NCI-H146 treated with DMSO at 0.1 percent for 48 hours (cell line): Measurements from ENCODE around the gene SRCAP.
"Not testable (repeated sequence)": the region's sequence is repeated elsewhere in the genome, so short reads cannot be mapped to it uniquely, and the experiment has no call there.

Experiments used
- DNase-seq: peaks from one replicate; lab custom pipeline; 2025; ENCODE audit not compliant: unreplicated experiment; lab: John Stamatoyannopoulos, UW

Gene SRCAP

DNA sequence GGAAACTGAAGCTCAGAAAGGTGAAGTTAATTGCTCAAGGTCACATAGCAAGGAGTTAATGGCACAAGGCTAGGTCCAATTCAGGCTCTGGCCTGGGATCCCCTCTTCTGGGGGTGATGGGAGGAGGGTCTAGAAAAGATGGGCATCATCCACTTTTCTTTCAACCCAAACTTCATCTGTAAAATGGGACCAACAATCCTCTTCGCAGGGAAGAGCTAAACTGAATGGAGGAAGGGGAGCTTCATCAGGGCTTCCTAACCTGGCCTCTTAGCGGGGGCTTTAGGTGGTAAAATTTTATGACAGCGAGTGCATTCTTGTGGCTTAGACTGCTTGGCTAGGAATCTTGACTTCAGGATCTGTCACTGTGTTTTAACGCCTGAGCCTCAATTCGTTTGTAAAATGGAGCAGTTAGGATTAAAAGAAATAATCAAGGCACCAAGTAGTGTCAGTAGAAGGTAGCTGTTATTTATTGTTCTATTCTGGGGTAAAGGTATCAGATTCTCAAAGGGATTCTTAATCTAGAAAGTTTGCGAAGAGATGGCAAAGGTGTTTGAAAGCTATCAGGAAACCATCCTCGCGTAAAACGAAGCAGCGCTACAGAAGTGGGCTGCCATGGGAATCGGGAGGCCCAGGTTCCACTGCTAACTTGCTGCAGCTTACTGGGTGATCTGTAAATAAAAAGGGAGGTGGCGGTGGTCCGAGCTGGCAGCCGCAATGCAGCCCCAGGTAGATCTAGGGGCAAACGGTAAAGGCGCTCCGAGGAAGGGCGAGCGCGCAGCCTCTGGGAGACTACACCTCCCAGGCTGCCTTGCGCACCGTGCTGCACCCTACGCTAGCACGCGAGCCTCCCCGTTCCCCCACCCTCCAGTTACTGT is 1.5 kb upstream of the SRCAP start:
- peak; percentile 97 for DNase-seq

DNA sequence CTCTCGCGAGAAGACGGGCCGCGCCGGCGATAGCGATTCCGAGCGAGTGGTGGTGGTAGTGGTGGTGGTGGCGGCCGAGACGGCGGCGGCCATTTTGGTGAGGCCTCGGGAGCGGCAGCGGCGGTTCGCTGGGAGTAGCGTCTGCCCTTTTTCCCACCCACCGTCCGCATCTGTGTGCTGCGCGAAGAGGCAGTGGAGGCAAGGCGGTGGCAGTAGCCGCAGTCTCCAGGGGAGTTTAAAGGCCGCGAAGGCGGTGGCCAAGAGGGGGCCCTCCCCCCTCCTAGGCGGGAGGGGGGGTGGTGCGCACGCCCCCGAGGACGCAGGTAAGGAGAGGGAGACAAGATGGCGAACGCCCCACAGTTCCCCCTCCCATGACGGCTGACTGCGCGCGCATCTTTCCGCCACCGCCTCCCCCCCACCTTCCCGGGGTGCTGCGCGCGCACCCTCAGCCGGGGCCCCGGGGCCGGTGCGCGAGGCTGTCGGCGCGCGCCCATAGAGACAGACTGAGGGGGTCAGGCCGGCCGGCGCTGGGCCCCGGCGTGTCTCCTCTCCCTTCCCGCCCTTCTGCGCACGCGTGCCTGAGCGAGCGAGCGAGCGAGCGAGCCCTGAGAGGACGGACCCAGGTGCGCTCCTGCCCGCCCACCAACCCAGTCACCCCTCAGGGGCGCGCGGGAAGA is 694 bp upstream of the SRCAP start:
- DNase-seq: peak; percentile 87

DNA sequence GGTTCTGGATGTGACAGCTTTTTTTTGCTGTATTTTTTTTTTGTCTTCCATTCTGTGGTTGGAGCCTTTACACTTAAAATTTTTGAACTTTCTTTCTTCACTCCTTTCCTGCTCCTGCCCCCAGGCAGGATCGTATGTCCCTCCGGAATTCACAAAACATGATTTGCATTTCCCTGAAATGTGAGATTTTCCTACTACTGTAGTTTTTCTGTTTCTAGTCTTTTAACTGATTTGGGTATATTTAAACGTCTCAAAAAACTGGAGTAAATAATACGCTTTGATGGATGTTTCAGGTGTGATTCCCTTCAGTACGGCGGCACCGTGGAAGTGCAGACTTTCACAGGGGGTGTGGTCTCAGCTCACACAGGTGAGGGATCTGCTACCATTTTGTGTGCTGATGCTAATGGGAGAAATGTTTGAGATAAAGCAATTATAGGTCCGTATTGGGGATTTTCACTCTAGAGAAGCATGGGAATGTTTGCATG is 686 bp downstream of the SRCAP start:
- no peak for DNase-seq

DNA sequence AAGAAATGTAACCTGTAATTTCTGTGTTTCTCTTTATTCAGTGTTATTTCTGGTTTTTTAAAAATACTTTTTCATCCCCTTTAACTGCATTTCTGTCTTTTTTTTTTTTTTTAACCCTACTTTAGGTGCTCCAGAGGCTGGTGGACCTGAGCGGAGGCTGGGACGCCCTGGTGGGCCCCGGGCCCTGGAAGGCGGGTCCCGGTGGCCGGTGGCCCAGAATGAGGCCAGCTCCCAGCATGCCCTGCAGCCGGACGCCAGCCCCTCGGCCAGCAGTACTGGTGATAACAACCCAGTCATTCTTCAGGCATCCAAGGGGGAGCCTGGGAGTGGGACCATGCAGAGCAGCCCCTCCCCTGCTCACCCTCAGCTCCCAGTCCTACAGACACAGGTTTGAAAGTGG is 1.5 kb downstream of the SRCAP start:
- DNase-seq: no peak

DNA sequence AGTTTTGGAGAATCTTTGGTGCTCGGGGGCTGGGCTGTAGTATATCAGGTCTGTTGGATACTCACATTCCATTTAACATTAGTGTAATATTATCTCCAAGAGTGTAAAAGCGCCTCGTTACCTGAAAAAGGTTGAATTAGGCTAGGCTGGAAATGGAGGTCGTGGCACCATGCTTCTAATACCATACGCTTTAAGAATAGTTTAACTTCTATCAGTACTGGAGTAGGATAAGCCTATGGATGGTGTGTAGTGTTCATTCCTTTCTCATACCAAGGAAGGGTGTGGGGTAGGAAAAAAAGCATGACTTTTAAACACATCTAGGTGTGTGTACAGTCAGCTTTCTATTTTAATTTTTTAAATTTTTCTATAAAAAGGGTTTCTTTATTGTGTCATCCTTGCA is 2.0 kb downstream of the SRCAP start:
- no peak for DNase-seq

DNA sequence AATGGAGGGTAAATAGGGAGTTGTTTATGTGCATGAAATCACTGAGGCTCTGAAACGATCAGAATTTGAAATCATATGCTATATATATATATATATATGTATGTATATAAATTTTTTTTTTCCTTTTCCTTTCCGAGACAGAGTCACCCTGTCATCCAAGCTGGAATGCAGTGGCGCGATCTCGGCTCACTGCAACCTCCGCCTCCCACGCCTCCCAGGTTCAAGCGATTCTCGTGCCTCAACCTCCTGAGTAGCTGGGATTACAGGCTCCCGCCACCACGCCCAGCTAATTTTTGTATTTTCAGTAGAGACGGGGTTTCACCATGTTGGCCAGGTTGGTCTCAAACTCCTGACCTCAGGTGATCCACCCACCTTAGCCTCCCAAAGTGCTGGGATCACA is 4.1 kb downstream of the SRCAP start:
- not testable (repeated sequence) for DNase-seq

DNA sequence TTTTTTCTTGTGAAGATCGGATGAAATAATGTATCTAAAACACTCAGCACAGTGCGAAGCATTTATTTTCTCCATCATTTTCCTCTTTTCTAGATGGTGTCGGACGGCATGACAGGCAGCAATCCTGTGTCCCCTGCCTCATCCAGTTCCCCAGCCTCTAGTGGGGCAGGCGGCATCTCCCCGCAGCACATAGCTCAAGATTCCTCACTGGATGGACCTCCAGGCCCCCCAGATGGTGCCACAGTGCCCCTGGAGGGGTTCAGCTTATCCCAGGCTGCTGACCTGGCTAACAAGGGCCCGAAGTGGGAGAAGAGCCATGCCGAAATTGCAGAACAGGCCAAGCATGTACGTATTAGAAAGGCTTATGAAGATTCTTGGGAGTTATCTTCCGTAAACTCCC is 5.0 kb downstream of the SRCAP start:
- no peak for DNase-seq

DNA sequence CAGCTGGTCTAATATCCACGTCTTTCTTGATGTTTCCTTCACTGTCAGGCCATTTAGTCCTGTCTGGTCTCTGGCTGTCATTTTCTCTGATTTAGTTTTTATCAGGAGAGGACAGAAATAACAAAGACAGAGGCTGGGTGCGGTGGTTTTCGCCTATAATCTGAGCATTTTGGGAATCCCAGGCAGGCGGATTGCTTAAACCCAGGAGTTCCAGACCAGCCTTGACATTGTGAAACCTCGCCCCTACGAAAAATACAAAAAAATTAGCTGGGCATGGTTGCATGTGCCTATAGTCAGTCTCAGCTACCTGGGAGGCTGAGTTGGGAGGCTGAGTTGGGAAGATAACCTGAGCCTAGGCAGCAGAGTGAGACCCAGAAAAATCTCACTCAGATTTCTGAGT is 7.1 kb downstream of the SRCAP start:
- no peak for DNase-seq

DNA sequence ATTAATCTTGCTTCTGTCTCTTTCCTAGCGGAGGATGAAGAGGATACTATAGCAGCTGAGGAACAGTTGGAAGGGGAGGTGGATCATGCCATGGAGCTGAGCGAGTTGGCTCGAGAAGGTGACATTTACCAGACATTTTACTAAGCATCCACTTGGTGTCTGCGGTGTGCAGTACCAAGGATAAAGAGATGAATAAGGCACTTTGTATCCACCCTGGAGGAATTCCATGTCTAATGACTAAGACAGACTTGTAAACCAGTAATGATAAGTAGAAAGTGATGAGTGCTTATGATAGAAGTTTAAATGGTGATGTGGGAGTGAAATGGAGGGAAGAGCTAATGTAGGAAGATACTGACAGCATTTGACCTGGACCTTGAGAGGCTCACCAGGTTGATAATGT is 12.0 kb downstream of the SRCAP start:
- no peak for DNase-seq

DNA sequence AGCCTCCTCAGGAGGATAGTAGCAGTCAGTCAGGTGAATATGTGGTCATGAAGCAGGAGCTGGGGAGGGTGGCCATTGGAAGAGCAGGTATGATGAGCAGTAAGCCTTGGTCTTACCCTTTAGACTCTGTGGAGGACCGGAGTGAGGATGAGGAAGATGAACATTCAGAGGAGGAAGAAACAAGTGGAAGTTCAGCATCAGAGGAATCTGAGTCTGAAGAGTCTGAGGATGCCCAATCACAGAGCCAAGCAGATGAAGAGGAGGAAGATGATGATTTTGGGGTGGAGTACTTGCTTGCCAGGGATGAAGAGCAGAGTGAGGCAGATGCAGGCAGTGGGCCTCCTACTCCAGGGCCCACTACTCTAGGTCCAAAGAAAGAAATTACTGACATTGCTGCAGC is 12.7 kb downstream of the SRCAP start:
- no peak for DNase-seq

DNA sequence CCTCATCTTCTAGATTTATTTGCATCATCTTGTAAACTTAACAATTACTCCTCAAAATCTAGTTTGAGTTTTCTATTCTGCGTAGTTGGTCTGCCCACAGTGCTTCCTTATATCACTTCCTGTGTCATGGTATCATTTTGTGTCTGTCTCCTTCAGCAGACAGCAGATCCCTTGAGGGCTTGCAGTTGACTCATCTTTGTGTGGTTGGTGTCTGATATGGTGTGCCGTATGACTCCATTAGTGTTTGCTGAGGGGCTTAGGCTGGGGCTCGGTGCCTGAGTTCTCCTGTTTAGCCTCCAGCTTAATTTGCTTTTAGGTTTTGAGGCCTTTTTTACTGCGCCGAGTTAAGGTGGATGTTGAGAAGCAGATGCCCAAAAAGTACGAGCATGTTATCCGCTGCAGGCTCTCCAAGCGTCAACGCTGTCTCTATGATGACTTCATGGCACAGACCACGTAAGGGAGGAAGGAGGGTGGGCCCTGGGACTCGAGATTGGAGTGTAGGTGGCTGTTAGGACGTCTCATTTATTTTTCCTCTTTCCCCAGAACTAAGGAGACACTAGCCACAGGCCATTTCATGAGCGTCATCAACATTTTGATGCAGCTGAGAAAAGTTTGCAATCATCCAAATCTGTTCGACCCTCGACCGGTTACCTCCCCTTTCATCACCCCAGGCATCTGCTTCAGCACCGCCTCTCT is 16.9 kb downstream of the SRCAP start:
- no peak for DNase-seq

DNA sequence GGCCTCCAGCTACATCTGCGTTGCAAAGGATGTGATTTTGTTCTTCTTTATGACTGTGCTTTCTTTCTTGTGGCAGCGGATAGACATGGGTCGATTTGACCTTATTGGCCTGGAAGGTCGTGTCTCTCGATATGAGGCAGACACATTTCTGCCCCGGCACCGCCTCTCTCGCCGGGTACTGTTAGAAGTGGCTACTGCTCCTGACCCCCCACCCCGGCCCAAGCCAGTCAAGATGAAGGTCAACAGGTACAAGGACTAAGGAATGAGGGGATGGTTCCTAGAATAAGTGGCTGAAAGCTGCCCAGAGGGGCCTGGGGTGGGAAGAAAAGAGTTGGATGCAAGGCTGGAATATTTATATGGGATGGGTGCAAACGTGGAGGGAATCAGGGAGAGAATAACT is 21.1 kb downstream of the SRCAP start:
- no peak for DNase-seq

DNA sequence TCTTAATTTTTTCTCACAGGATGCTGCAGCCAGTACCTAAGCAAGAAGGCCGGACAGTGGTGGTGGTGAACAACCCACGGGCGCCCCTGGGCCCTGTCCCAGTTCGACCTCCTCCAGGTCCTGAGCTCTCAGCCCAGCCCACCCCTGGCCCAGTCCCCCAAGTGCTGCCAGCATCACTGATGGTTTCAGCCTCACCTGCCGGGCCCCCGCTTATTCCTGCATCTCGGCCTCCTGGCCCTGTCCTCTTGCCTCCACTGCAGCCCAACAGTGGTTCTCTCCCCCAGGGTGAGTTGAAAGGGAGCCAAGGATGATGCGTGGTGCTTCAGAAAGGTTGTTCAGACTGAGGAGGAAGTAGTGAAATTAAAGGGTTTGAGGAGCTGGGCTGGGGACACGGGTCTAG is 21.7 kb downstream of the SRCAP start:
- no peak for DNase-seq

DNA sequence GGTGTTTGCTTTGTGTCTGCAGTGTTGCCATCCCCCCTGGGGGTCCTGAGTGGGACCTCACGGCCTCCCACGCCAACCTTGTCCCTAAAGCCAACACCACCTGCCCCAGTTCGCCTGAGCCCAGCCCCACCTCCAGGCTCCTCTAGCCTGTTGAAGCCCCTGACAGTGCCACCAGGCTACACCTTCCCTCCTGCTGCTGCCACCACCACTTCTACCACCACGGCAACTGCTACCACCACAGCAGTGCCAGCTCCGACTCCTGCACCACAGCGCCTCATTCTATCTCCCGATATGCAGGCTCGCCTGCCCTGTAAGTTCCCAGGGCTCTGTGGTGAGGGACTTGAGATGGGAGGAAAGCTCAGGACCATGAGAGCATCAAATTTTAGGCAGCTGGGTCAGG is 22.2 kb downstream of the SRCAP start:
- DNase-seq: no peak

DNA sequence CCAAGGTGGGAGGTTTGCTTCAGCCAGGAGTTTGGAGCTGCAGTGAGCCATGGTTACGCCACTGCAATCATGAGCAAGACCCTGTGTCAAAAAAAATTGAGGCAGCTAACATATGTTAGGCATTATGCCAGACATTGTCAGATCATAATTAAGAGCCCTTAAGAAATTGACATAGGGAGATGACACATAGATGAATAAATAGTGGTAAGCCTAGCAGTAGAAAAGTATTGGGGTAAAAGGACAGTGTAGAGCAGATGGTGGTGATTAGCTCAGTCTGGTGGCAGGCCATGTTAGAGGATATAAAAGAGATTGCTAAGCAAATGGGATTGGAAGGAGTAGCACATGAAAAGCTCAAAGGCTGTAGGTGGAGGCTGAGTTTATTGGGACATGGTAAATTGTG is 22.6 kb downstream of the SRCAP start:
- DNase-seq: no peak

DNA sequence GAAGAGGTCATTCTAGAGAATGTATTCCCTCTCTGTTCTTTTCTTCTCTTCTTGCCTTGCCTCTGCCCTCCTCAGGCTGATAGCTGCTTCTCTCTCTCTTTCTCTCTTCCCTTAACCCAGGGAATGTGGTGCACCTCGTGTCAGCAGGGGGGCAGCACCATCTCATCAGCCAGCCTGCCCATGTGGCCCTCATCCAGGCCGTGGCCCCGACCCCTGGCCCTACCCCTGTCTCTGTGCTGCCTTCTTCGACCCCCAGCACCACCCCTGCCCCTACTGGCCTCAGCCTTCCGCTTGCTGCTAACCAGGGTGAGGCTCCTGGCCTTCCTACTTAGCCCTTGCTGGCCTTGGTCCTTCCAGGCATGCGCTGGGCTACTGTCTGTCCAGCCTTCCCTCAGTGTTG is 23.5 kb downstream of the SRCAP start:
- DNase-seq: no peak

DNA sequence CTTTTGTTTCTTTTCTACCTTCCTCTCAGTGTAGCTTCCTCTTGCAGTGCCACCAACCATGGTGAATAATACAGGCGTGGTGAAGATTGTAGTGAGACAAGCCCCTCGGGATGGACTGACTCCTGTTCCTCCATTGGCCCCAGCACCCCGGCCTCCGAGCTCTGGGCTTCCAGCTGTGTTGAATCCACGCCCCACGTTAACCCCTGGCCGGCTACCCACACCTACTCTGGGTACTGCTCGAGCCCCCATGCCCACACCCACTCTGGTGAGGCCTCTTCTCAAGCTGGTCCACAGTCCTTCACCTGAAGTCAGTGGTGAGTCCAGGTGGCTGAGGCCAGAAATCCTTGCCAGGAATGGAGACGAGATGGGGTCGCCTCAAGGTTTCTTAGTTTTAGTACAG is 23.9 kb downstream of the SRCAP start:
- no peak for DNase-seq

DNA sequence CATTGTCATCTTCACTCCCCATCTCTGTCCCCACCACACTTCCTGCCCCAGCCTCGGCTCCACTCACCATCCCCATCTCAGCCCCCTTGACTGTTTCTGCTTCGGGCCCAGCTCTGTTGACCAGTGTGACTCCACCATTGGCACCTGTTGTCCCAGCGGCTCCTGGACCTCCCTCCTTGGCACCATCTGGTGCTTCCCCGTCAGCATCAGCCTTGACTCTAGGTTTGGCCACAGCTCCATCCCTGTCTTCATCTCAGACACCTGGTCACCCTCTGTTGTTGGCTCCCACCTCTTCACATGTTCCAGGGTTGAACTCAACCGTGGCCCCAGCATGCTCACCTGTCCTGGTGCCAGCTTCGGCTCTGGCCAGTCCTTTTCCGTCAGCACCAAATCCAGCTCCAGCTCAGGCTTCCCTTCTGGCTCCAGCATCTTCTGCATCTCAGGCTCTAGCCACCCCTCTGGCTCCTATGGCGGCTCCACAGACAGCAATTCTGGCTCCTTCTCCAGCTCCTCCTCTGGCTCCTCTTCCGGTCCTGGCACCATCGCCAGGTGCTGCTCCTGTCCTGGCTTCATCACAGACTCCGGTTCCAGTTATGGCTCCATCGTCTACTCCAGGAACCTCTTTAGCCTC is 24.9 kb downstream of the SRCAP start:
- no peak for DNase-seq

DNA sequence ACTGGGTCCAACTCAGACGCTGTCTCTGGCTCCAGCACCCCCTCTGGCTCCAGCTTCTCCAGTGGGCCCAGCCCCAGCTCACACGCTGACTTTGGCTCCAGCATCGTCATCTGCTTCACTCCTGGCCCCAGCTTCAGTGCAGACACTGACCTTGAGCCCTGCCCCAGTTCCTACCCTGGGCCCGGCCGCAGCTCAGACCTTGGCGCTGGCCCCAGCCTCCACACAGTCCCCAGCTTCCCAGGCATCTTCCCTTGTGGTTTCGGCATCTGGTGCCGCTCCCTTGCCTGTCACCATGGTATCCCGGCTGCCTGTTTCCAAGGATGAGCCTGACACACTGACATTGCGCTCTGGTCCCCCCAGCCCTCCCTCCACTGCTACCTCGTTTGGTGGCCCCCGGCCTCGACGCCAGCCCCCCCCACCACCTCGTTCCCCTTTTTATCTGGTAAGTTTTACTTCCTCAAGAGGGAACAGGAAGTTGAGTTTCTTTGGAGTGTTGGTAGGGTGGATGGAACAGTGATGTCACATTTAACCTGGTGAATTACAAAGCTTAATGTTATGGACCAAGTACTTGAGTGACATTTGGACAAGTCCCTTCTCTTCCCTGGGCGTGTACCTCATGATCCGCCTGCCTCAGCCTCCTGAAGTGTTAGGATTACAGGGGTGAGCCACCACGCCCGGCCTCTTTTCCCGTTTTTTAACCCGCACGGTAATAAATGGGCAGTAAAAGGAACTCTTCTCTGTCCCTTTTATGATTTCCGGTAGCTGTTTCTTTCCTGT is 25.9 kb downstream of the SRCAP start:
- DNase-seq: no peak

DNA sequence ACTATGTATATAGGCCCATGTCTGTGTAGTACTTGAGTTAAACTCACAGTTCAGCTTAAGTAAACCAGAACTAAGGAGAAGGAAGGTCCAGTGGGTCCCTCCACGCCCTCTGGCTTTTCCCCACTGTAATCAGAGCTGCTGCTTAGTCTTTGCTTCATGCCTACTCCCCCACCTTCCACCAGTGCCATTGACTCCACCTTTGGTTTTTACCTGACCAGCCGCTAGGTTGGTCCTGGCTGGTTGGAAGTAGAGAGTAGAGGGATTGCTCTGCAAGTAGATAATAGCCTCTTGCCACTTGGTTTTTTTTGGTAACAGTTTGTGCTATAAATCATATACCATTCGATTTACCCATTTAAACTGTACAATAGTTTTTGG is 26.4 kb downstream of the SRCAP start:
- no peak for DNase-seq

DNA sequence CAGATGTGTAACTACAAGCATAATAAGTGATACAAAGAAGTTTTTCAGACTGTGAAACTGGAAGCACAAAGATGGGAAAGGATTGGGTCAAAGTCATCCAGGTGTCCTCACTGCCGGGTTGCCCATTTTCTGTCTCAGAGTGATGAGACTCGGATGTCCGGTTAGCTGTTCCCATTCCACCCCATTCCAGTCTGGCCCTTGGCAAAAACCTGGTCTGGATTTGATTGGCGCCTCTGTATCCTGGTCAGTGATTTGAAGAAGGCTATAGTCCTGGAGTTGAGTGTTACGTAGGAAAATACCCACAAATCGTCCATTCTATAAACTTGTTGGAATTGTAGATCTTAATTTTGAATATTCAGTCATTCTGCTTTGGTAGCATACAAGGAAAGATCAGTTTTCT is 29.4 kb downstream of the SRCAP start:
- DNase-seq: no peak
